GM19395 (cell line): Measurements from ENCODE around the gene BAZ2B.
A peak's percentile ranks its signal among the peaks of the same experiment; 100 is the strongest.

ENCODE experiments used
- ATAC-seq: cut with Tn5 transposase; IDR thresholded peaks from one replicate; pipeline ENCODE4 v1.9.1; 2021; ENCODE audit warnings: mild to moderate bottlenecking, moderate library complexity; ENCODE audit not compliant: unreplicated experiment

The BAZ2B gene

GRCh38 chr2:159462961-159463360, 153.4 kb downstream of the BAZ2B start:
- no peak for ATAC-seq

- no peak for ATAC-seq
Measured at GRCh38 chr2:159462201-159462785, 154.1 kb downstream of the BAZ2B start.

GRCh38 chr2:159461076-159461475, 155.3 kb downstream of the BAZ2B start:
- ATAC-seq: no peak

- no peak for ATAC-seq
Measured at GRCh38 chr2:159460227-159460626, 156.1 kb downstream of the BAZ2B start.

- no peak for ATAC-seq
Measured at GRCh38 chr2:159459279-159459678, 157.1 kb downstream of the BAZ2B start.

GRCh38 chr2:159457589-159457988, 158.8 kb downstream of the BAZ2B start:
- ATAC-seq: no peak

- peak; percentile 63 for ATAC-seq
Measured at GRCh38 chr2:159456500-159457426, 159.6 kb downstream of the BAZ2B start.

- peak; percentile 48 for ATAC-seq
Measured at GRCh38 chr2:159455330-159455918, 160.9 kb downstream of the BAZ2B start.

- no peak for ATAC-seq
Measured at GRCh38 chr2:159454185-159454584, 162.2 kb downstream of the BAZ2B start.

- no peak for ATAC-seq
Measured at GRCh38 chr2:159450180-159450579, 166.2 kb downstream of the BAZ2B start.

- no peak for ATAC-seq
Measured at GRCh38 chr2:159449504-159450124, 166.7 kb downstream of the BAZ2B start.

GRCh38 chr2:159446817-159447216, 169.5 kb downstream of the BAZ2B start:
- ATAC-seq: no peak

GRCh38 chr2:159446201-159446600, 170.1 kb downstream of the BAZ2B start:
- no peak for ATAC-seq

- ATAC-seq: no peak
Measured at GRCh38 chr2:159445307-159445706, 171.0 kb downstream of the BAZ2B start.

- no peak for ATAC-seq
Measured at GRCh38 chr2:159444754-159445153, 171.6 kb downstream of the BAZ2B start.

GRCh38 chr2:159442159-159442852, 174.0 kb downstream of the BAZ2B start:
- ATAC-seq: no peak

- no peak for ATAC-seq
Measured at GRCh38 chr2:159441182-159441581, 175.2 kb downstream of the BAZ2B start.

- ATAC-seq: no peak
Measured at GRCh38 chr2:159439421-159439820, 176.9 kb downstream of the BAZ2B start.

- ATAC-seq: no peak
Measured at GRCh38 chr2:159438720-159439353, 177.5 kb downstream of the BAZ2B start.

- no peak for ATAC-seq
Measured at GRCh38 chr2:159438284-159438683, 178.1 kb downstream of the BAZ2B start.
